Activated B cell treated with CpG ODN at 0.5 μM for 24 hours (primary cell): ENCODE results near the gene SPG7. TPM values are rescaled to one million over a fixed set of nuclear protein-coding genes. Genes with fewer than 3 reads are reported as not detected.

Source experiments
- ATAC-seq: fragments of 200-7000 bp; cut with Tn5 transposase; one replicate; pipeline ENCODE4 v1.10.0; 2021; ENCODE audit warnings: low read depth, mild to moderate bottlenecking, moderate library complexity
- CTCF ChIA-PET: fragments of 350-600 bp; sonication (Branson Sonifier 250); formaldehyde crosslinking; loops from one replicate; lab custom pipeline; 2021; ENCODE audit warnings: antibody characterized with exemption; lab: Charles Lee
- POLR2A ChIA-PET: fragments of 350-600 bp; sonication (Branson Sonifier 250); formaldehyde crosslinking; loops from one replicate; lab custom pipeline; 2021; ENCODE audit warnings: antibody characterized with exemption; lab: Charles Lee
- DNase-seq: peaks from one replicate; pipeline ENCODE4 v3.0.0; 2022
- H3K27ac Mint-ChIP-seq: one replicate; pipeline ENCODE4 v1.8.0; 2020; ENCODE audit warnings: mixed read lengths
- H3K27me3 Mint-ChIP-seq: one replicate; pipeline ENCODE4 v1.8.0; 2021; ENCODE audit warnings: mixed read lengths
- H3K36me3 Mint-ChIP-seq: one replicate; pipeline ENCODE4 v1.8.0; 2021; ENCODE audit warnings: low read depth, mixed read lengths
- H3K4me1 Mint-ChIP-seq: one replicate; pipeline ENCODE4 v1.8.0; 2021; ENCODE audit warnings: mixed read lengths
- H3K4me3 Mint-ChIP-seq: one replicate; pipeline ENCODE4 v1.8.0; 2020; ENCODE audit warnings: mild to moderate bottlenecking, mixed read lengths
- H3K9me3 Mint-ChIP-seq: one replicate; pipeline ENCODE4 v1.8.0; 2020; ENCODE audit warnings: mixed read lengths
- intact Hi-C: fragments of 100-400 bp; cut with micrococcal nuclease; formaldehyde crosslinking; loops from one replicate; pipeline ENCODE4 v1.15.1; 2024
- total RNA-seq: library from RNA; stranded (reverse); gene quantifications from 2 replicates; pipeline ENCODE4 v1.2.3, GENCODE V29; 2022
- TF ChIP-seq, protein P1 (sequence below): fragments of 200-600 bp; IDR thresholded peaks from one replicate; pipeline ENCODE4 v1.8.0; 2022; ENCODE audit warnings: antibody characterized with exemption, mild to moderate bottlenecking

The SPG7 gene
- total RNA-seq, 1 donor from 2014 or later: 102 TPM

DNA sequence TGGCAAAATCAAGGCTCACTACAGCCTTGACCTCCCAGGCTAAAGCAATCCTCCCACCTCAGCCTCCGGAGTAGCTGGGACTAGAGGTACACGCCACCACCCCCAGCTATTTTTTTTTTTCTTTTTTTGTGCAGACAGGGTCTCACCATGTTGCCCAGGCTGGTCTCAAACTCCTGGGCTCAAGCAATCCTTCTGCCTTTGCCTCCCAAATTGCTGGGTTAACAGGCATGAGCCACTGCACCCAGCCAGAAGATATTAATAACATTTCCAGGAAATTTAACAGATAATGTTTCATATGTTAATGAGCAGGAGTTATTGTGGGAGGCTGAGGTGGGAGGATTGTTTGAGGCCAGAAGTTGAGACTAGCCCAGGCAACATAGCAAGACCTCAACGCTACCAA lies 8.4 kb upstream of the SPG7 start:
- intact Hi-C loops: loop anchor here (10.0 kb wide), 1 partner anchor 685 kb away; the partner anchor contains the start of gene APRT
- ChIA-PET CTCF (no interaction called here), POLR2A (no interaction called here)
- H3K9me3 Mint-ChIP-seq: no peaks in the 10 kb centered on the region
- no peak overlapping the region for H3K27ac Mint-ChIP-seq
- H3K4me3 Mint-ChIP-seq: no peak overlapping the region
- no peaks in the 10 kb centered on the region for H3K27me3 Mint-ChIP-seq
- H3K4me1 Mint-ChIP-seq: no peaks in the 10 kb centered on the region
- ATAC-seq (no peak), DNase-seq (no peak)
- H3K36me3 Mint-ChIP-seq: peaks cover 5% of the 10 kb centered on the region
- TF ChIP-seq, protein P1, sequence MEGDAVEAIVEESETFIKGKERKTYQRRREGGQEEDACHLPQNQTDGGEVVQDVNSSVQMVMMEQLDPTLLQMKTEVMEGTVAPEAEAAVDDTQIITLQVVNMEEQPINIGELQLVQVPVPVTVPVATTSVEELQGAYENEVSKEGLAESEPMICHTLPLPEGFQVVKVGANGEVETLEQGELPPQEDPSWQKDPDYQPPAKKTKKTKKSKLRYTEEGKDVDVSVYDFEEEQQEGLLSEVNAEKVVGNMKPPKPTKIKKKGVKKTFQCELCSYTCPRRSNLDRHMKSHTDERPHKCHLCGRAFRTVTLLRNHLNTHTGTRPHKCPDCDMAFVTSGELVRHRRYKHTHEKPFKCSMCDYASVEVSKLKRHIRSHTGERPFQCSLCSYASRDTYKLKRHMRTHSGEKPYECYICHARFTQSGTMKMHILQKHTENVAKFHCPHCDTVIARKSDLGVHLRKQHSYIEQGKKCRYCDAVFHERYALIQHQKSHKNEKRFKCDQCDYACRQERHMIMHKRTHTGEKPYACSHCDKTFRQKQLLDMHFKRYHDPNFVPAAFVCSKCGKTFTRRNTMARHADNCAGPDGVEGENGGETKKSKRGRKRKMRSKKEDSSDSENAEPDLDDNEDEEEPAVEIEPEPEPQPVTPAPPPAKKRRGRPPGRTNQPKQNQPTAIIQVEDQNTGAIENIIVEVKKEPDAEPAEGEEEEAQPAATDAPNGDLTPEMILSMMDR: no peak

- H3K27me3 Mint-ChIP-seq: no peaks in the 10 kb centered on the region
- ATAC-seq: no peak
- ChIA-PET POLR2A (interaction anchor here (0.7 kb wide), 1 partner anchor 14 kb away, joined by 5 read pairs; no protein-coding TSS in a partner anchor), CTCF (no interaction called here)
- no peak for DNase-seq
- H3K36me3 Mint-ChIP-seq: peaks cover 5% of the 10 kb centered on the region
- no peaks in the 10 kb centered on the region for H3K9me3 Mint-ChIP-seq
- no peak overlapping the region for H3K4me3 Mint-ChIP-seq
- intact Hi-C loops: loop anchor here (10.0 kb wide), 1 partner anchor 687 kb away; the partner anchor contains the start of gene APRT
- TF ChIP-seq, protein P1: no peak
- no peak overlapping the region for H3K27ac Mint-ChIP-seq
- peaks cover 24% of the 10 kb centered on the region for H3K4me1 Mint-ChIP-seq
These were observed 5.9 kb upstream of the SPG7 start for GRCh38 chr16:89502081-89502843.

- Mint-ChIP-seq H3K4me3 (no peak overlapping the region), H3K27ac (no peak overlapping the region), H3K4me1 (peaks cover 29% of the 10 kb centered on the region), H3K9me3 (no peaks in the 10 kb centered on the region), H3K36me3 (peaks cover 2% of the 10 kb centered on the region), H3K27me3 (no peaks in the 10 kb centered on the region)
- no peak for DNase-seq
- ChIA-PET CTCF (no interaction called here), POLR2A (interaction anchor here (1.5 to 2.3 kb wide), 2 partner anchors 13 to 15 kb away, joined by 6 to 8 read pairs; partner anchors contain the start of gene ANKRD11)
- TF ChIP-seq, protein P1: no peak
- no peak for ATAC-seq
- intact Hi-C loops: loop anchor here (10.0 kb wide), 1 partner anchor 689 kb away; the partner anchor contains the start of gene APRT
These were observed 4.1 kb upstream of the SPG7 start for GRCh38 chr16:89504091-89504490.

DNA sequence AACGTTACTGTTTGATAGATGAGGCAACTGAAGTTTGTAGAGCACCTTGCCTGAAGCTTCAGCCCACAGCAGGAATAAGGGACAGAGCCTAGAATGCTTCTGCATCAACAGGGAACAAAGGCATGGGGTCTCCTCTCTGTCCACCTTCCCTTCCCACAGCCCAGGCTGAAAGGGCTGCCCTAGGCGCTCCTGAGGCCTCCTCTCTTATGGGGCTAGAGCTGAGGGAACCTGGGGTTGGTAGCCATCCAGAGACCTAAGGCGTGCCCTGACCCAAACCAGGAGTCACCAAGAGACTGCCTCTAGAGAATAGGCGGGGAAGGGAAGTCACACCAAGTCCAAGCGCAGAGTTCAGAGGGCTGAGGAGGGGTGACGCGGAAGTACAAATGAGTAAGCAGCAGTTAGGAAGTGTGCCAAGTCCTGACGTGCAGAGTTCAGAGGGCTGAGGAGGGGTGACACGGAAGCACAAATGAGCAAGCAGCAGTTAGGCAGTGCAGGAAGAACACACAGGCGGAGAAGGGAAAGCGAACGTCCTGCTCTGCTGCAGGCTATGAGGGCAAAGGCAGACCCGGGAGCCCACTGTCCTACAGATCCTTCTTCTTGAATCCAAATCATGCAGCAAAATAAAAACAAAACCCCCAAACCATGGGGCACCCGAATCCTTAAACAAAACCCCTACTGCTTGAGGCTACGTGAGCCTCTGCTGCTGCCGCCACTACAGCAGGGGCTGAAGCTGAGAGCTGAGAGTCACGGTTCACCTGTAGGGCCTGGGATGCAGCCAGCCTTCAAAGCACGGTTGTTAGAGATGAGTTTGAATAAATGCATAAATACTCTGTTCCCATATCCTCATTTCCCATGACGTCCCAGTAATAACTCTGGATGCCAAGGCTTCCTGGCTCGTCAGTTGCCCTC lies 2.7 kb upstream of the SPG7 start:
- POLR2A ChIA-PET: interaction anchor here (0.6 to 4.2 kb wide), 6 partner anchors 15 to 793 kb away, joined by 3 to 68 read pairs (median 4); partner anchors contain the start of gene ANKRD11
- ATAC-seq: peak; percentile 66
- TF ChIP-seq, protein P1: no peak
- H3K4me3 Mint-ChIP-seq: peak overlapping the region; percentile 74
- peaks cover 37% of the 10 kb centered on the region for H3K4me1 Mint-ChIP-seq
- intact Hi-C loops: loop anchor here (1.0 to 10.0 kb wide), 4 partner anchors 15 to 691 kb away; partner anchors contain the start of genes ANKRD11 and APRT
- peak; percentile 54 for DNase-seq
- H3K36me3 Mint-ChIP-seq: peaks cover 4% of the 10 kb centered on the region
- no peaks in the 10 kb centered on the region for H3K27me3 Mint-ChIP-seq
- H3K9me3 Mint-ChIP-seq: no peaks in the 10 kb centered on the region
- CTCF ChIA-PET: no interaction called here
- H3K27ac Mint-ChIP-seq: peak overlapping the region; percentile 74
